ENCODE measurements around the gene KMO.

KMO gene

DNA sequence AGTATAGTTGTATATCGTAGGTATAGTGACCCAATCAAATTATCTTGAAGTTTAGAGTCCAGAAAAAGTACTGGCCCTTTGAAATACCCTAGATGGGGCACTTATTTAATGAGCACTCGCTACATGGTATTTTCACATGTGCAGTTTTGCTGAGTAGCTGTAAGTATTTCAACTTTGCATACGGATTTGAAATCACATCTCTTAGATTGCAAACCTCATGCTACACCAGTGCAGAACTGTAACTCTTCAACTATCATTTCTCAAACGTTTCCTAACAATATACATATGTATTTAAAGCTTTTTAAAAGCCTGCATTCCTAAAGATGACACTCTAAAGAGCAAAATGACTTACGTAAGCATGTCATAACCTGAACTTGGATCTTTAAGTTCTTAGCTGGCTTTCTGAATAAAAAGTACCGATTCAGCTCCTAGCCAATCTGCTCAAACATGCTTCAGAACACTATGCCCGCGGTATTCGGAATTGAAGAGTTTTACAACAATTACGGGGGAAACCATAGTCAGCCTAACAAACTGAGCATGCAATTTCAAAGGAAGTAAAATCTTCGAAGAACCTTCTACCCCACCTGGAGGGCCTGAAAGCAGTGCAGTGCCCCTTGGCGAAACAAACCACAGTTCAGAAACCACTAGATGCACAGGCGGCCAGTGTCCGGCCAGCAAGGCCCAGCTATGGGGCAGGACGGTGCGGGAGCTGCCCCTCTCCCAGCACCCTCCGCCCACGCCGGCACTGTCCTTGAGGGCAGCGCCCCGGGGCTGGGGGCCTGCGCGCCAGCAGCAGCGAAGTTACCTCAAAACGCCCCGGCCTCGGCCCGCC lies 13.5 kb upstream of the KMO start:
- peak overlapping the region; percentile 71 for H3K27ac ChIP-seq (ENCODE audit: low read depth, low read length)
- peaks cover 0 to 3% (median 0%) of the 10 kb centered on the region in 5 donors for H3K27me3 ChIP-seq (ENCODE audit: control insufficient read depth in 5 of 5, insufficient read depth in 4 of 5, low read length in 5 of 5)
- peaks cover 0 to 4% (median 4%) of the 10 kb centered on the region in 5 donors for H3K36me3 ChIP-seq (ENCODE audit: control insufficient read depth in 5 of 5, insufficient read depth in 5 of 5, low read length in 5 of 5)

DNA sequence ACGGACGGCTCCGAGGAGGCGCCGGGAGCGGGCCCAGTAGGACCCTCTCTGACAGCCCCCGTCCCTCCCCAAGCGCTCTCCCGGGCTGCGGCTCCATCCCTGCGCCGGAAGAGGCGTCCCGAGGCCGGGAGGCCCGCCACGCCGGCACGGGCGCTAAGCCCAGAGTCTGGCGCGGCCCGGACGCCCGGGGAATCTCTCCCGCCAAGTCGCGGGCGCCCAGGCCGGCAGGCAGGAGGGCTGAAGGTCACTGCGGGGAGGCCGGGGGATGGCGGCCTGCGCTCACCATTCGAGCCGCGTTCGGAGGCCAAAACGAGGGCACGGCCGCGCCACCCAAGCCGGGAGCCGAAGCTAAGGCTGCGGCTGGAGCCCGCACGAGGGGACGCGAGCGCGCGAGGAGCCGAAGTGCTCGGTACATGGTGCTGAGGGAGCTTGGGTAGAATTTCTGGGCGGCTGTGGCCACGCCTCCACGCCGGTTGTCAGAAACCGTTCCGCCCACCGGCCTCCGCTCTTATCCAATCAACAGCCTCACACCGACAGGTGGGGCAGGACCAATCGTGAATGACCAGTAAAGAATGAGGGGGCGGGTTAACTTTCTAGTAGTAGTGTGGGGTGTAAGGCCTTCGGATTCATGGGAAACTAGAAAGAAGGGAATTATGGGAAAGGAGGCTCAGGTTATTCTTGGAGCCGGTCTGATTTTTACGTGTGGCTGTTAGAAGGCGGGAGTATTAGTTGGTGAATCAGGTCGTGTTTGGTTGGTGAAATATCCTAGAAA lies 12.7 kb upstream of the KMO start, which contains the start of gene FH:
Gene FH, minus strand, starts transcription at position 448 of the 772 bp plus-strand sequence. Its CDS starts 33 bp downstream, at position 415.
- peak within 1 kb of the TSS; percentile 80 to 94 (median 91) for H3K9ac ChIP-seq (ENCODE audit: low read length in 5 of 5)
- peaks cover 2 to 19% (median 15%) of the 10 kb centered on the region in 5 donors for H3K4me1 ChIP-seq (ENCODE audit: control insufficient read depth in 5 of 5, insufficient read depth in 5 of 5, low read length in 5 of 5)
- H3K36me3 ChIP-seq (ENCODE audit: control insufficient read depth in 5 of 5, insufficient read depth in 5 of 5, low read length in 5 of 5) = peaks cover 0 to 4% (median 4%) of the 10 kb centered on the region in 5 donors
- H3K27me3 ChIP-seq (ENCODE audit: control insufficient read depth in 5 of 5, insufficient read depth in 4 of 5, low read length in 5 of 5) = peaks cover 0 to 3% (median 0%) of the 10 kb centered on the region in 5 donors
- H3K4me3 ChIP-seq (ENCODE audit: low read depth in 1 of 5, low read length in 5 of 5) = peak within 1 kb of the TSS; percentile 78 to 91 (median 82)
- peak within 1 kb of the TSS; percentile 71 for H3K27ac ChIP-seq (ENCODE audit: low read depth, low read length)
- H3K9me3 ChIP-seq (ENCODE audit: control insufficient read depth in 5 of 5, low read length in 5 of 5) = no peaks in the 10 kb centered on the region

More for the DNA sequence above, 13.5 kb upstream of the KMO start:
- H3K4me1 ChIP-seq (ENCODE audit: control insufficient read depth in 5 of 5, insufficient read depth in 5 of 5, low read length in 5 of 5) = peaks cover 2 to 19% (median 15%) of the 10 kb centered on the region in 5 donors
- no peaks in the 10 kb centered on the region for H3K9me3 ChIP-seq (ENCODE audit: control insufficient read depth in 5 of 5, low read length in 5 of 5)
- H3K9ac ChIP-seq (ENCODE audit: low read length in 5 of 5) = peak overlapping the region; percentile 80 to 94 (median 91)
- H3K4me3 ChIP-seq (ENCODE audit: low read depth in 1 of 5, low read length in 5 of 5) = peak overlapping the region; percentile 78 to 91 (median 82)

DNA sequence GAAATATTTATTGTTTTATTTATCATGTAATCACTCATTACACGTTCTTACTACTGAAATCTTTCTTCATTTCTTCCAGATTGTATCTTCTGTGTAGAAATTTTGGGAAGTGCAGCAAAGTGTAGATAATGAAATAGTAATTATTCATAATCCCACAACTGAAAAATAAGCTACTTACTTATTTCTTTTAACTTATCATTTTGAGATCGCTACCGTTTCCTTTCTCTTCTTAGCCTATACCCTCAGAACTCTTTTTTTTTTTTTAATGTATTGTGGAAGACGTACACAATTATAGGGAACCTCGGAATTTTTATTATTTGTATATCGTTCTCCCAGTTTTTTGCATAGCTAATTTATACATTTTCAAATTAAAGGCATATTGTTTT lies 12.1 kb upstream of the KMO start:
- H3K9ac ChIP-seq (ENCODE audit: low read length in 5 of 5) = peak overlapping the region in 4 of 5 donors; percentile 62 to 75 (median 68)
- H3K27ac ChIP-seq (ENCODE audit: low read depth, low read length) = peak overlapping the region; percentile 55
- H3K9me3 ChIP-seq (ENCODE audit: control insufficient read depth in 5 of 5, low read length in 5 of 5) = no peaks in the 10 kb centered on the region
- H3K36me3 ChIP-seq (ENCODE audit: control insufficient read depth in 5 of 5, insufficient read depth in 5 of 5, low read length in 5 of 5) = peaks cover 0 to 4% (median 2%) of the 10 kb centered on the region in 5 donors
- peaks cover 0 to 3% (median 0%) of the 10 kb centered on the region in 5 donors for H3K27me3 ChIP-seq (ENCODE audit: control insufficient read depth in 5 of 5, insufficient read depth in 4 of 5, low read length in 5 of 5)
- peak overlapping the region; percentile 66 to 91 (median 82) for H3K4me3 ChIP-seq (ENCODE audit: low read depth in 1 of 5, low read length in 5 of 5)
- peaks cover 2 to 19% (median 15%) of the 10 kb centered on the region in 5 donors for H3K4me1 ChIP-seq (ENCODE audit: control insufficient read depth in 5 of 5, insufficient read depth in 5 of 5, low read length in 5 of 5)

DNA sequence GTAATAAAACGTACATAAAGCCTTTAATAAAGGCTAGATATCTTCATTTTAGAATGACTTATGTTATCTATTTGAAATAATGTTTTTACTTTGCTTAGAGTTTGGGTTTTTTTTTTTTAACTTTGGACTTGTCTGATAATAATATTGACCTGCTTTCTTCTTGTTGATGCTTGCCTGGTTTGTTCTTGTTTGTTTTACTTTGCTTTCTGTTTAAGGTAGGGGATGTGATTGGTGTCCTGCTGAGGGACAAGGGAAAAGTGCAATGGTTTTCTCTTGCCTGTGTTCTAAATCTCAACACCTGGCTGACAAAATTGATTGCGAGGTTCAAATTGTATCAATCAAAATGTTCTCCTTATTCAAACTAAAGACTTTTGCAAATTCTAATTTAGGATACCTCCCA lies 10.5 kb upstream of the KMO start:
- Histone ChIP-seq H3K27ac (ENCODE audit: low read depth, low read length) (no peak overlapping the region), H3K9ac (ENCODE audit: low read length in 5 of 5) (no peak overlapping the region), H3K9me3 (ENCODE audit: control insufficient read depth in 5 of 5, low read length in 5 of 5) (no peaks in the 10 kb centered on the region), H3K4me1 (ENCODE audit: control insufficient read depth in 5 of 5, insufficient read depth in 5 of 5, low read length in 5 of 5) (peaks cover 2 to 19% (median 15%) of the 10 kb centered on the region in 5 donors), H3K27me3 (ENCODE audit: control insufficient read depth in 5 of 5, insufficient read depth in 4 of 5, low read length in 5 of 5) (peaks cover 0 to 3% (median 0%) of the 10 kb centered on the region in 5 donors), H3K4me3 (ENCODE audit: low read depth in 1 of 5, low read length in 5 of 5) (no peak overlapping the region), H3K36me3 (ENCODE audit: control insufficient read depth in 5 of 5, insufficient read depth in 5 of 5, low read length in 5 of 5) (no peaks in the 10 kb centered on the region)

DNA sequence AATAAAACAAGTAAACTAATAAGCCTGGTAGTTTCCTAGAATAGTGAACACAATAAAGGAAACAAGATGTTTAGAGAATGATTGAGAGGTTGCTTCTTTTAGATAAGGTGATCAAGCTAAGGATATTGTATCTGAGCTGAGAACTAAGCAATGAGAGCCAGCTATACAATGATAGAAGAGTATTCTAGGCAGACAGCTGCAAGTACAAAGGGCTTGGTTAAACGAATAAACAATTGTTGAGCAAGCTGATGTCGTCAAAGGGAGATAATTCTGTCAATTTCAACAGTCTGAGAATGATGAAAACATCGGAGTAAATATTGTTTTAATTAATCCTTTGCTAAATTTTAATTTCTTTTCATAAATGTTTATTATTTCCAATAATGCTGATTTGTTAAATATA lies 7.2 kb upstream of the KMO start:
- no peaks in the 10 kb centered on the region for H3K36me3 ChIP-seq (ENCODE audit: control insufficient read depth in 5 of 5, insufficient read depth in 5 of 5, low read length in 5 of 5)
- H3K9ac ChIP-seq (ENCODE audit: low read length in 5 of 5) = no peak overlapping the region
- no peaks in the 10 kb centered on the region for H3K9me3 ChIP-seq (ENCODE audit: control insufficient read depth in 5 of 5, low read length in 5 of 5)
- H3K4me3 ChIP-seq (ENCODE audit: low read depth in 1 of 5, low read length in 5 of 5) = no peak overlapping the region
- no peak overlapping the region for H3K27ac ChIP-seq (ENCODE audit: low read depth, low read length)
- peaks cover 0 to 3% (median 2%) of the 10 kb centered on the region in 5 donors for H3K27me3 ChIP-seq (ENCODE audit: control insufficient read depth in 5 of 5, insufficient read depth in 4 of 5, low read length in 5 of 5)
- H3K4me1 ChIP-seq (ENCODE audit: control insufficient read depth in 5 of 5, insufficient read depth in 5 of 5, low read length in 5 of 5) = peaks cover 0 to 3% (median 0%) of the 10 kb centered on the region in 5 donors

DNA sequence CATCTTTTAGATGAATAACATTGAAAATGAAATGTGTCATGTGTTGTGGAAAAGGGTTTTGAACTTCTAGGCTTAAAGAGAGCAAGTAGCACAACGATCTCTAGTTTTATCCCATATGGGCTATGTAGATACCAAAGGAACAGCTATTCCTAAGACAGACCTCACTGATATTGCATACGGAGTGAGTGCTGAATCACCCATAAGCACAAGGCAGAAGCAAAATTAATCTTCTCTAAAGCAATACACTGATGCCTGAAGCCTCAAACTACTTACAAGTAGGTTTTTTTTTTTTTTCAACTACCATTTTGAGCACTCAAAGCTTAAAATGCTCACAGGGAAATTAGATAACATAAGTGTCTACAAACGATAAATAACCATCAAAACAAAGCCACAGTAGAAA lies 5.0 kb upstream of the KMO start:
- no peaks in the 10 kb centered on the region for H3K9me3 ChIP-seq (ENCODE audit: control insufficient read depth in 5 of 5, low read length in 5 of 5)
- no peak overlapping the region for H3K27ac ChIP-seq (ENCODE audit: low read depth, low read length)
- H3K4me3 ChIP-seq (ENCODE audit: low read depth in 1 of 5, low read length in 5 of 5) = no peak overlapping the region
- H3K27me3 ChIP-seq (ENCODE audit: control insufficient read depth in 5 of 5, insufficient read depth in 4 of 5, low read length in 5 of 5) = peaks cover 0 to 3% (median 0%) of the 10 kb centered on the region in 5 donors
- H3K36me3 ChIP-seq (ENCODE audit: control insufficient read depth in 5 of 5, insufficient read depth in 5 of 5, low read length in 5 of 5) = no peaks in the 10 kb centered on the region
- H3K9ac ChIP-seq (ENCODE audit: low read length in 5 of 5) = no peak overlapping the region
- peaks cover 0 to 5% (median 3%) of the 10 kb centered on the region in 5 donors for H3K4me1 ChIP-seq (ENCODE audit: control insufficient read depth in 5 of 5, insufficient read depth in 5 of 5, low read length in 5 of 5)

DNA sequence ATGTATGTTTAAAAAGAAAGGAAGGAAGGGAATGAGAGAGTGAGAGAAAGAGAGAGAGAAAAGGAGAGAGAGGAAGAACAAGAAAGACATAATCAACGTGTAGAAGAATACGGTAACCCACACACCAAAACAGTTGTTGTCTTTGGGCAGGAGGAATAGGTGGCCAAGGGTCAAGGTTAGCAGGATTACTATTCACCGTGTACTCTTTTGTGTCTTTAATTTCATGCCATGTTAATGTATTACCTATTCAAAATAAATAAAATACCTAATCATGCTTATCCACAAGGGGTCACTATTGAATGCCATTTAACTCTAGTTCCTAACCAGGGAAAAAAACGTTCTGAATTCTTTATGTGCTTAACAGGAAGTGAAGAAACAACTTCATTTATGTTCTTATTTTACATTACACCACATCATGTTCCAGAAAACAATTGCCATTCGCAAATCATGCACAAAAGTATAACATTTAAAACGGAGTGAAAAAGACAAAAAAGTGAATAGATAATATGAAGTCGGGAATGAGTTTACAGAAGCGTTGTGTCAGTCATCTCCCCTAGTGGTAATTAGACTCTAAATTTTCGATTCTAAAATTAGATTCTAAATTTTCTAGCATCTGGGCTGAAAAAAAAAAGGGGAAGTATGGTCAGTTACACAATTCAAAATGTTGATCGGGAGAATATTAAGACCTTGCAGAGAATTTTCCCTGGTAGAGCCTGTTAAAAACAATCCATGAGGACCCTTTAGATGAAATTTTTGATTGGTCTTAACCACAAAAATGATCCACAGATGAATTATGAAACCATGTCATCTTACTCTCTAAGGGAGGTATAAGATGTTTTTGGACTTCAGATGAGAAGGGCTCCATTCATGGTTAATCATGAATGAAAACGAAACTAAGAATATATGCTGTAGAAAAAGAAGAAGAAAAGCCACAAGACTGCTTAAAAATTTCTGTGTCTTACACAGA lies 700 bp upstream of the KMO start:
- peak overlapping the region; percentile 33 to 85 (median 71) for H3K9ac ChIP-seq (ENCODE audit: low read length in 5 of 5)

DNA sequence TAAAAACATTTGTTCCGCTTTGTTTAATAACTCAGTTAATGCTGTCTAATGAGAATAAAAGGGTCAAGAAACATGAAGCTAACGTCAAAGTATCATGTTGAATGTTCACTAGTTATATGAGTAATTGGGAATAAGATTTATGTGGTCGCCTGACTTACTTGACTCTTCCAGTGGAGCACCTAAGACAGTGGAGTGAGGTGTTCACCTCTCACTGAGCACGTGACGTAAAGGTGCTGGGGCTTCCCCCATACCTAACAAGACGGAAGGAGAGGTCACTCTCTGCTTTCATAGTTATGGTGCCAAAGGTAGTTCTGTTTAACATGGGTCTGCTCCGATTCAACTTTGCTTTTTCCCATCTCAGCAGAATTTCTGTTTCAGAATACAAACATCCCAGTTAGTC lies 686 bp downstream of the KMO start:
- Histone ChIP-seq H3K4me1 (ENCODE audit: control insufficient read depth in 5 of 5, insufficient read depth in 5 of 5, low read length in 5 of 5) (peaks cover 0 to 5% (median 3%) of the 10 kb centered on the region in 5 donors), H3K27ac (ENCODE audit: low read depth, low read length) (no peak overlapping the region), H3K9me3 (ENCODE audit: control insufficient read depth in 5 of 5, low read length in 5 of 5) (no peaks in the 10 kb centered on the region), H3K27me3 (ENCODE audit: control insufficient read depth in 5 of 5, insufficient read depth in 4 of 5, low read length in 5 of 5) (no peaks in the 10 kb centered on the region), H3K4me3 (ENCODE audit: low read depth in 1 of 5, low read length in 5 of 5) (no peak overlapping the region), H3K9ac (ENCODE audit: low read length in 5 of 5) (no peak overlapping the region), H3K36me3 (ENCODE audit: control insufficient read depth in 5 of 5, insufficient read depth in 5 of 5, low read length in 5 of 5) (no peaks in the 10 kb centered on the region)

More for the DNA sequence above, 700 bp upstream of the KMO start:
- Histone ChIP-seq H3K4me3 (ENCODE audit: low read depth in 1 of 5, low read length in 5 of 5) (peak overlapping the region; percentile 63 to 90 (median 65)), H3K27me3 (ENCODE audit: control insufficient read depth in 5 of 5, insufficient read depth in 4 of 5, low read length in 5 of 5) (peaks cover 0 to 3% (median 0%) of the 10 kb centered on the region in 5 donors), H3K4me1 (ENCODE audit: control insufficient read depth in 5 of 5, insufficient read depth in 5 of 5, low read length in 5 of 5) (peaks cover 0 to 5% (median 3%) of the 10 kb centered on the region in 5 donors), H3K9me3 (ENCODE audit: control insufficient read depth in 5 of 5, low read length in 5 of 5) (no peaks in the 10 kb centered on the region), H3K27ac (ENCODE audit: low read depth, low read length) (peak overlapping the region; percentile 43), H3K36me3 (ENCODE audit: control insufficient read depth in 5 of 5, insufficient read depth in 5 of 5, low read length in 5 of 5) (no peaks in the 10 kb centered on the region)
